DND-41 (cell line): ENCODE results near the gene DENND5B.
"Not testable (repeated sequence)": the region's sequence is repeated elsewhere in the genome, so short reads cannot be mapped to it uniquely, and the experiment has no call there.

Source experiments
- ATAC-seq: fragments of 200-7000 bp; cut with Tn5 transposase; 3 replicates; pipeline ENCODE4 v1.9.1; 2021; ENCODE audit warnings: low read depth; ENCODE audit not compliant: insufficient read depth
- DNase-seq: peaks from one replicate; pipeline ENCODE4 v3.0.0-alpha.2; 2020
- H2AFZ ChIP-seq: 2 replicates; pipeline ENCODE4 v1.6.0; 2012; ENCODE audit warnings: low read depth, low read length
- H3K27ac ChIP-seq: 2 replicates; pipeline ENCODE4 v1.5.1; 2012; ENCODE audit warnings: low read length, inconsistent platforms
- H3K27me3 ChIP-seq: fragments of 200-600 bp; sonication (generic); 2 replicates; pipeline ENCODE4 v1.6.0; 2012; ENCODE audit warnings: low read length, mild to moderate bottlenecking, inconsistent platforms; ENCODE audit not compliant: insufficient read depth, poor library complexity
- H3K36me3 ChIP-seq: 2 replicates; pipeline ENCODE4 v1.5.1; 2012; ENCODE audit warnings: low read length, inconsistent platforms; ENCODE audit not compliant: insufficient read depth
- H3K4me1 ChIP-seq: 2 replicates; pipeline ENCODE4 v1.5.1; 2012; ENCODE audit warnings: mild to moderate bottlenecking, low read length; ENCODE audit not compliant: insufficient read depth
- H3K4me2 ChIP-seq: 2 replicates; pipeline ENCODE4 v1.6.0; 2012; ENCODE audit warnings: mild to moderate bottlenecking, moderate library complexity, low read length, inconsistent platforms; ENCODE audit not compliant: insufficient read depth
- H3K4me3 ChIP-seq, 2 experiments: fragments of 200-600 bp in 1 of 2; shearing (Covaris generic) in 1 of 2; 2 replicates each; pipeline ENCODE4 v1.5.1; 2012 to 2016; ENCODE audit warnings: inconsistent platforms in 2 of 2, low read length in 2 of 2, mild to moderate bottlenecking in 2 of 2, low read depth in 1 of 2, moderate library complexity in 1 of 2
- H3K79me2 ChIP-seq: 2 replicates; pipeline ENCODE4 v1.6.0; 2012; ENCODE audit warnings: low read length, inconsistent platforms; ENCODE audit not compliant: insufficient read depth
- H3K9ac ChIP-seq: 2 replicates; pipeline ENCODE4 v1.6.0; 2012; ENCODE audit warnings: low read depth, mild to moderate bottlenecking, inconsistent platforms, low read length, moderate library complexity
- H3K9me3 ChIP-seq: 2 replicates; pipeline ENCODE4 v1.5.1; 2012; ENCODE audit warnings: low read length, moderate library complexity, mild to moderate bottlenecking, inconsistent platforms; ENCODE audit not compliant: insufficient read depth, severe bottlenecking
- H4K20me1 ChIP-seq: 2 replicates; pipeline ENCODE4 v1.6.0; 2012; ENCODE audit warnings: low read length; ENCODE audit not compliant: insufficient read depth
- EZH2 ChIP-seq: IDR thresholded peaks from 3 replicates; pipeline ENCODE4 v1.6.1; 2012; ENCODE audit warnings: borderline replicate concordance, low read depth, mild to moderate bottlenecking, moderate library complexity, low read length, inconsistent platforms; ENCODE audit not compliant: severe bottlenecking
- TF ChIP-seq, protein P1 (sequence below): IDR thresholded peaks from 2 replicates; pipeline ENCODE4 v1.5.1; 2012; ENCODE audit warnings: borderline replicate concordance, low read length, moderate library complexity, mild to moderate bottlenecking; ENCODE audit not compliant: poor library complexity, severe bottlenecking; ENCODE audit errors: extremely low read depth

The DENND5B gene

DNA sequence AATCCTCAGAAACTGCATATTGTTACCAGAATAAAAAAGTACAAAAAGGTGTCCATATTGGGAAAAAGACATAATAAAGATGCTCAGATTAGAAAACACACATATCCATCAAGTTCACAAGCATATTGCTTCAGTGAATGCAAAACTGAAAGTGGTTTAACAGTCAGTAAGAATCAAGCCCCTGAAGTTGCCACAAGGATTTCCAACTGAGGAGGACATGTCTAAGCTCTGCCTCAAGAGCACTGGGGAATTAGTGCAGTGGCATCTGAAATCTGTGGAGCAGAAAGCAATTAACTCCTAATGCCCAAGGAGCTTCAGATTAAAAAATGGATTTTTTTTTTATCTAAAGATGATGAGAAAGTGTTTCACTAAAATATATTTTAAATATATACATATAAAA lies 113.2 kb downstream of the DENND5B start:
- Histone ChIP-seq H3K79me2 (no peaks in the 10 kb centered on the region), H3K36me3 (no peaks in the 10 kb centered on the region), H3K4me1 (peaks cover 4% of the 10 kb centered on the region), H3K27me3 (no peaks in the 10 kb centered on the region), H3K4me2 (no peak overlapping the region), H3K9ac (no peak overlapping the region), H2AFZ (no peak overlapping the region), H4K20me1 (no peaks in the 10 kb centered on the region), H3K9me3 (no peaks in the 10 kb centered on the region), H3K4me3 (no peak overlapping the region), H3K27ac (no peak overlapping the region)
- TF ChIP-seq, protein P1, sequence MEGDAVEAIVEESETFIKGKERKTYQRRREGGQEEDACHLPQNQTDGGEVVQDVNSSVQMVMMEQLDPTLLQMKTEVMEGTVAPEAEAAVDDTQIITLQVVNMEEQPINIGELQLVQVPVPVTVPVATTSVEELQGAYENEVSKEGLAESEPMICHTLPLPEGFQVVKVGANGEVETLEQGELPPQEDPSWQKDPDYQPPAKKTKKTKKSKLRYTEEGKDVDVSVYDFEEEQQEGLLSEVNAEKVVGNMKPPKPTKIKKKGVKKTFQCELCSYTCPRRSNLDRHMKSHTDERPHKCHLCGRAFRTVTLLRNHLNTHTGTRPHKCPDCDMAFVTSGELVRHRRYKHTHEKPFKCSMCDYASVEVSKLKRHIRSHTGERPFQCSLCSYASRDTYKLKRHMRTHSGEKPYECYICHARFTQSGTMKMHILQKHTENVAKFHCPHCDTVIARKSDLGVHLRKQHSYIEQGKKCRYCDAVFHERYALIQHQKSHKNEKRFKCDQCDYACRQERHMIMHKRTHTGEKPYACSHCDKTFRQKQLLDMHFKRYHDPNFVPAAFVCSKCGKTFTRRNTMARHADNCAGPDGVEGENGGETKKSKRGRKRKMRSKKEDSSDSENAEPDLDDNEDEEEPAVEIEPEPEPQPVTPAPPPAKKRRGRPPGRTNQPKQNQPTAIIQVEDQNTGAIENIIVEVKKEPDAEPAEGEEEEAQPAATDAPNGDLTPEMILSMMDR, result no peak
- TF ChIP-seq EZH2, result no peak
- no peak for DNase-seq
- ATAC-seq, result peak; percentile 66; the same call in 2 of the 3 replicates

DNA sequence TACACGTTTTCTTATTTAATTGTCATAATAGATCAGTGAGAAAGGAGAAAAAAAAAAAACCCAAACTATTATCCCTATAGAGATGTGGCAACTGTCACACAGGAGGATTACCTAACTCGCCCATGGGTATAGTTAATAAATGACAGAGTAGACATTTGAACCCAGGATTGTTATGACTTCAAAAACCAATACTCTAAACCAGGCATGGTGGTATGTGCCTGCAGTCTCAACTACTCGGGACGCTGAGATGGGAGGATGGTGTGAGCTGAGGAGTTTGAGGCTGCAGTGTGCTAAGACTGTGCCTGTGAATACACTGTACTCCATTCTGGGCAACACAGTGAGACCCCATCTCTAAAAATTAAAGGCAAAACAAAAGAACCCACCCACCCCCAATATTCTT lies 114.5 kb downstream of the DENND5B start:
- DNase-seq (no peak), ATAC-seq (no peak)
- Histone ChIP-seq H3K4me2 (no peak overlapping the region), H3K4me3 (no peak overlapping the region), H3K36me3 (no peaks in the 10 kb centered on the region), H3K9ac (no peak overlapping the region), H3K9me3 (no peaks in the 10 kb centered on the region), H3K27ac (no peak overlapping the region), H3K79me2 (no peaks in the 10 kb centered on the region), H3K27me3 (no peaks in the 10 kb centered on the region), H4K20me1 (no peaks in the 10 kb centered on the region), H3K4me1 (peaks cover 16% of the 10 kb centered on the region), H2AFZ (no peak overlapping the region)
- TF ChIP-seq EZH2, result no peak
- TF ChIP-seq, protein P1, result no peak

DNA sequence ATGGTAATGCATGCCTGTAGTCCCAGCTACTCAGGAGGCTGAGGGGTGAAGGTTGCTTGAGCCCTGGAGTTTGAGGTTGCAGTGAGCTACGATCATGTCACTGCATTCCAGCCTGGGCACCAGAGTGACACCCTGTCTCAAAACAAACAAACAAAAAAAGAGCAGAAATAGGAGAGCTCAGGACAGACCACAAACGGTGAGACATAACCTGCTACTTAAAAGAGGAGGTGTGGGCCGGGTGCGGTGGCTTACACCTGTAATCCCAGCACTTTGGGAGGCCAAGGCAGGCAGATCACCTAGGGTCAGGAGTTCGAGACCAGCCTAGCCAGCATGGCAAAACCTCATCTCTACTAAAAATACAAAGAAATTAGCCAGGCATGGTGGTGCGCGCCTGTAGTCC lies 115.3 kb downstream of the DENND5B start:
- not testable (repeated sequence) for H3K4me2 ChIP-seq, ATAC-seq

DNA sequence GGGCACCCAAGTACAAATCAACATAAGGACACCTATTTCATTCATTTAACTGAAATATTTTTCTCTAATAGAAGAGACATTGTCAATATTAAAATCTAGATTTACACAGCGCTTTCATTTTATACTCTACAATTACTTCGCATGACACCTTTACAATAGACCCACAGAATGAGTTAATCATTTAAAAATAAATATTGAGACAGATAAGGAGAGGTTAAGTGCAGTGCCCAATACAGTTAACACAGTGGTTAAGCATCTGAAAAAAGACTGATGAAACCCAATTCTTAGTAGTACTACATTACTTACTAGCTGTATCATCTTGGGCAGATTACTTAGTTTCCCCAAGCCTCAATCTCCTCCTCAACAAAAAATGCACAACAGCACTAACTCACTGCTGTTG lies 116.2 kb downstream of the DENND5B start:
- no peak overlapping the region for H3K9ac ChIP-seq
- no peak overlapping the region for H3K27ac ChIP-seq
- no peaks in the 10 kb centered on the region for H3K79me2 ChIP-seq
- TF ChIP-seq EZH2, result no peak
- TF ChIP-seq, protein P1, result no peak
- no peaks in the 10 kb centered on the region for H3K27me3 ChIP-seq
- ATAC-seq (no peak), DNase-seq (no peak)
- H2AFZ ChIP-seq, result no peak overlapping the region
- H3K9me3 ChIP-seq, result no peaks in the 10 kb centered on the region
- no peaks in the 10 kb centered on the region for H4K20me1 ChIP-seq
- no peak overlapping the region for H3K4me3 ChIP-seq
- no peaks in the 10 kb centered on the region for H3K36me3 ChIP-seq
- no peak overlapping the region for H3K4me2 ChIP-seq
- H3K4me1 ChIP-seq, result peaks cover 24% of the 10 kb centered on the region

More for the DNA sequence above, 115.3 kb downstream of the DENND5B start:
- H2AFZ ChIP-seq, H3K27ac ChIP-seq, H3K9me3 ChIP-seq, H4K20me1 ChIP-seq, H3K27me3 ChIP-seq, H3K9ac ChIP-seq, DNase-seq, H3K36me3 ChIP-seq, H3K79me2 ChIP-seq, H3K4me3 ChIP-seq: not testable (repeated sequence)
- H3K4me1 ChIP-seq, result peaks cover 24% of the 10 kb centered on the region
